ENCODE measurements around the gene MGAT5B.

- TF ChIP-seq CTCF (IDR thresholded peaks at IDR 0.05) (no peak), POLR2A (IDR thresholded peaks at IDR 0.05) (no peak), EP300 (IDR thresholded peaks at IDR 0.05) (no peak)
Measured at GRCh38 chr17:76886395-76886794, 18.2 kb downstream of the MGAT5B start.

All from tibial nerve (tissue), 4 donors.